Measurements from ENCODE around the gene PHLDB1. TPM values are rescaled to one million over a fixed set of nuclear protein-coding genes. Genes with fewer than 3 reads are reported as not detected.

Gene PHLDB1
- total RNA-seq (10 to 100 TPM; 82.8 to 90.5 TPM), polyA plus RNA-seq (10 to 100 TPM; 27.3 to 69.3 TPM)
- long read RNA-seq, donor 1, full-length matches to known transcripts: 16 of 16 reads
- long read RNA-seq, donor 1, partial matches to known transcripts: 0 of 16 reads
- long read RNA-seq, donor 1, other reads (novel, unspliced or antisense): 0 of 16 reads
- long read RNA-seq, donor 2, full-length matches to known transcripts: 4 of 15 reads
- long read RNA-seq, donor 2, partial matches to known transcripts: 11 of 15 reads
- long read RNA-seq, donor 2, other reads (novel, unspliced or antisense): 0 of 15 reads
- long read RNA-seq, donor 3, partial matches to known transcripts: 0 of 5 reads
- long read RNA-seq, donor 3, other reads (novel, unspliced or antisense): 0 of 5 reads
- long read RNA-seq, donor 4, transcript PHLDB1-207 (3 exons, 591 nt): major isoform, 5 of 6 reads
- long read RNA-seq, donor 4, partial matches to known transcripts: 0 of 6 reads
- long read RNA-seq, donor 4, other reads (novel, unspliced or antisense): 0 of 6 reads
- long read RNA-seq, donor 5, full-length matches to known transcripts: 7 of 7 reads
- long read RNA-seq, donor 5, partial matches to known transcripts: 0 of 7 reads
- long read RNA-seq, donor 5, other reads (novel, unspliced or antisense): 0 of 7 reads

DNA sequence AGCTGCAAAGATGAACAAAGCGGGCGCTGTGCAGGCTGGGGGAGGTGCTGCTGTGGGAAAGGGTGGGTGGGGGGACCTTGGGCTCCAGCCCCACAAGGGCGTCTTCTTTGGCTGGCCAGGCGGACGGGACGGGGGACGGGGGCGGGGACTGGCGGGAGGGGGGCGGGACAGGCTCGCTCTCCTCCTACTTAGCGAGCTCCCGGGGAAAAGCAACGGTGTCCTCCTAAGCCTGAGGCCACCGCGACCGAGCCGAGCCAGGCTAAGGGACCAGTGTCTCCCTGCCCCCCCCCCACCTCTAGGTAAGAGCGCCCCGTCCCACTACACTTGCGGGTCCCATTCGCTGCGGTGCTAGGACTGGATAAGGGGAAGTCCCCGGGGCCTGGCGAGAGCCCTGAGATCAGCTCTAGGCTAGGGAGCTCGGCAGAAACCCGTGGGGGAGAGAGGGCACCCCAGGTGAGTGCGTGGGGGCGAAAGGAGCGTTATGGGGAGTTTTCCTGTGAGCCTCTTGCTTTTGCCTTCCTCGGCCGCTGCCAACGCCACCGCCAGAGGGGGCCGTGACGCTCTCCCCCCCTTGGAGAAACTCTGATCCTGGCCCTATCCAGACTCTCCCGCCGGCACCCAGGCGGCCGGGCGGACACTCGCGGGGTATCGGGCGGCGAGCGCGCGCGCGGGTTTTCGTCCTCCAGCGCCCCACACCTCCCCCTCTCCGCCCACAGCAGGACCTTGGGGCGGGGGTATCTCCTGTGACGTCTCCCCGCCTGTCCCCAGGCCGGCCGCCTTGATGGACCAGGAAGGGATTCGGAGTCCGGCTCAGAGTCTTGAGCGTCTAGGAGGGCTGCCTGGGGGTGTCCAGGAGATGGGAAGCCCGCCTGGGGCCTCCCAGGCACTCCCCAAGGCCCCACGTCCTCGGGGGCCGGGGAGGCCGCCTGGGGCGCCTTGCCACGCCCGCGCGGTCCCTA, at the start of gene PHLDB1:
Gene PHLDB1, plus strand, starts transcription at position 215 of the 959 bp plus-strand sequence. CDS start 6,222 bp downstream, outside the sequence.
- H3K27ac ChIP-seq (ENCODE audit: low read depth in 1 of 2, low read length in 1 of 2): peak within 1 kb of the TSS; percentile 93 to 98
- H3K4me3 ChIP-seq: peak within 1 kb of the TSS; percentile 44
- no peaks in the 10 kb centered on the region for H3K9me3 ChIP-seq (ENCODE audit: control insufficient read depth in 4 of 4, insufficient read depth in 3 of 4, low read length in 3 of 4)
- 1% methylated on average over 55 to 72 of the region's 72 CpGs for WGBS, 2 donors
- H3K9ac ChIP-seq (ENCODE audit: insufficient read depth in 1 of 2, low read length in 2 of 2): peak within 1 kb of the TSS in 1 of 2 donors; percentile 42
- TF ChIP-seq, protein P1, sequence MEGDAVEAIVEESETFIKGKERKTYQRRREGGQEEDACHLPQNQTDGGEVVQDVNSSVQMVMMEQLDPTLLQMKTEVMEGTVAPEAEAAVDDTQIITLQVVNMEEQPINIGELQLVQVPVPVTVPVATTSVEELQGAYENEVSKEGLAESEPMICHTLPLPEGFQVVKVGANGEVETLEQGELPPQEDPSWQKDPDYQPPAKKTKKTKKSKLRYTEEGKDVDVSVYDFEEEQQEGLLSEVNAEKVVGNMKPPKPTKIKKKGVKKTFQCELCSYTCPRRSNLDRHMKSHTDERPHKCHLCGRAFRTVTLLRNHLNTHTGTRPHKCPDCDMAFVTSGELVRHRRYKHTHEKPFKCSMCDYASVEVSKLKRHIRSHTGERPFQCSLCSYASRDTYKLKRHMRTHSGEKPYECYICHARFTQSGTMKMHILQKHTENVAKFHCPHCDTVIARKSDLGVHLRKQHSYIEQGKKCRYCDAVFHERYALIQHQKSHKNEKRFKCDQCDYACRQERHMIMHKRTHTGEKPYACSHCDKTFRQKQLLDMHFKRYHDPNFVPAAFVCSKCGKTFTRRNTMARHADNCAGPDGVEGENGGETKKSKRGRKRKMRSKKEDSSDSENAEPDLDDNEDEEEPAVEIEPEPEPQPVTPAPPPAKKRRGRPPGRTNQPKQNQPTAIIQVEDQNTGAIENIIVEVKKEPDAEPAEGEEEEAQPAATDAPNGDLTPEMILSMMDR (IDR thresholded peaks at IDR 0.05; ENCODE audit: control extremely low read depth, extremely low read depth): peak; percentile 18
- ATAC-seq (ENCODE audit: insufficient read depth, low FRiP score): peak; percentile 14
- peaks cover 0 to 71% (median 35%) of the 10 kb centered on the region in 5 donors for H3K4me1 ChIP-seq (ENCODE audit: control insufficient read depth in 5 of 5, insufficient read depth in 5 of 5, low read length in 5 of 5)
- DNase-seq: peak; percentile 68 to 79 (median 78)
- peaks cover 0 to 4% (median 0%) of the 10 kb centered on the region in 3 donors for H3K27me3 ChIP-seq (ENCODE audit: control insufficient read depth in 3 of 3, insufficient read depth in 3 of 3, low read length in 2 of 3)
- peaks cover 0 to 4% (median under 1%) of the 10 kb centered on the region in 4 donors for H3K36me3 ChIP-seq (ENCODE audit: control insufficient read depth in 4 of 4, insufficient read depth in 4 of 4, low read length in 4 of 4)

GRCh38 chr11:118560806-118561205, 46.6 kb upstream of the PHLDB1 start:
- 93 to 94% methylated on average over 4 of the region's 4 CpGs for WGBS, 2 donors
- Histone ChIP-seq H3K4me3 (no peak overlapping the region), H3K9me3 (ENCODE audit: control insufficient read depth in 4 of 4, insufficient read depth in 3 of 4, low read length in 3 of 4) (no peaks in the 10 kb centered on the region), H3K27ac (ENCODE audit: low read depth in 1 of 2, low read length in 1 of 2) (no peak overlapping the region), H3K36me3 (ENCODE audit: control insufficient read depth in 4 of 4, insufficient read depth in 4 of 4, low read length in 4 of 4) (peaks cover 4 to 22% (median 11%) of the 10 kb centered on the region in 4 donors), H3K4me1 (ENCODE audit: control insufficient read depth in 5 of 5, insufficient read depth in 5 of 5, low read length in 5 of 5) (peaks cover 0 to 4% (median 0%) of the 10 kb centered on the region in 5 donors), H3K27me3 (ENCODE audit: control insufficient read depth in 3 of 3, insufficient read depth in 3 of 3, low read length in 2 of 3) (no peaks in the 10 kb centered on the region), H3K9ac (ENCODE audit: insufficient read depth in 1 of 2, low read length in 2 of 2) (no peak overlapping the region)
- TF ChIP-seq, protein P1 (IDR thresholded peaks at IDR 0.05; ENCODE audit: control extremely low read depth, extremely low read depth): no peak
- ATAC-seq (ENCODE audit: insufficient read depth, low FRiP score) (no peak), DNase-seq (no peak)

- H3K27ac ChIP-seq (ENCODE audit: low read depth in 1 of 2, low read length in 1 of 2): peak overlapping the region in 1 of 2 donors; percentile 51
Observed at GRCh38 chr11:118565051-118565450, 42.4 kb upstream of the PHLDB1 start.

More at GRCh38 chr11:118565051-118565450, 42.4 kb upstream of the PHLDB1 start:
- DNase-seq: peak; percentile 25 to 61 (median 58)
- H3K9me3 ChIP-seq (ENCODE audit: control insufficient read depth in 4 of 4, insufficient read depth in 3 of 4, low read length in 3 of 4): no peaks in the 10 kb centered on the region
- peaks cover 0 to 4% (median 0%) of the 10 kb centered on the region in 5 donors for H3K4me1 ChIP-seq (ENCODE audit: control insufficient read depth in 5 of 5, insufficient read depth in 5 of 5, low read length in 5 of 5)
- peak overlapping the region in 1 of 2 donors; percentile 53 for H3K9ac ChIP-seq (ENCODE audit: insufficient read depth in 1 of 2, low read length in 2 of 2)
- H3K27me3 ChIP-seq (ENCODE audit: control insufficient read depth in 3 of 3, insufficient read depth in 3 of 3, low read length in 2 of 3): no peaks in the 10 kb centered on the region
- ATAC-seq (ENCODE audit: insufficient read depth, low FRiP score): no peak
- TF ChIP-seq, protein P1 (IDR thresholded peaks at IDR 0.05; ENCODE audit: control extremely low read depth, extremely low read depth): no peak
- peaks cover 0 to 4% (median 2%) of the 10 kb centered on the region in 4 donors for H3K36me3 ChIP-seq (ENCODE audit: control insufficient read depth in 4 of 4, insufficient read depth in 4 of 4, low read length in 4 of 4)
- no peak overlapping the region for H3K4me3 ChIP-seq
- WGBS, 2 donors: 39 to 48% methylated on average over 5 of the region's 5 CpGs
